ENCODE data around the gene CFI.

DNA sequence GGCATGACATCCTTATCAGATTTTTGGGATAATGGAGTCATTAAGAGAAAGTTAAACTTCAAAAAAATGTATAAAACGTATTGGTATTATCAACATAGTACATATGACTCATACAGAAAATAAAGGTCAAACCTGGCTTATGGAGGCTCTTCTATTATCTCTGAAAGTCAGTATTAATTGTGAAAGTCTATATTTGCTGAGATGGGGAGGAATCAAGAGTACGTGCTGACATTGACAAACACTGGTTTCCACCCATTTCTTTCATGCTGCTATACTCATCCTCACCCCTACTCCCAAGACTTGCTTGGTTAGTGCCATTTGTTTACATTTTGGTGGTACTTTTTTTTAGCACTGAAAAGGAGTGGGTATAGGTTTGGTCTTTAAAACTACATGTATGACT is 41.1 kb downstream of the CFI start:
- TF ChIP-seq POLR2A (IDR thresholded peaks at IDR 0.05), result no peak
- TF ChIP-seq, protein P1, sequence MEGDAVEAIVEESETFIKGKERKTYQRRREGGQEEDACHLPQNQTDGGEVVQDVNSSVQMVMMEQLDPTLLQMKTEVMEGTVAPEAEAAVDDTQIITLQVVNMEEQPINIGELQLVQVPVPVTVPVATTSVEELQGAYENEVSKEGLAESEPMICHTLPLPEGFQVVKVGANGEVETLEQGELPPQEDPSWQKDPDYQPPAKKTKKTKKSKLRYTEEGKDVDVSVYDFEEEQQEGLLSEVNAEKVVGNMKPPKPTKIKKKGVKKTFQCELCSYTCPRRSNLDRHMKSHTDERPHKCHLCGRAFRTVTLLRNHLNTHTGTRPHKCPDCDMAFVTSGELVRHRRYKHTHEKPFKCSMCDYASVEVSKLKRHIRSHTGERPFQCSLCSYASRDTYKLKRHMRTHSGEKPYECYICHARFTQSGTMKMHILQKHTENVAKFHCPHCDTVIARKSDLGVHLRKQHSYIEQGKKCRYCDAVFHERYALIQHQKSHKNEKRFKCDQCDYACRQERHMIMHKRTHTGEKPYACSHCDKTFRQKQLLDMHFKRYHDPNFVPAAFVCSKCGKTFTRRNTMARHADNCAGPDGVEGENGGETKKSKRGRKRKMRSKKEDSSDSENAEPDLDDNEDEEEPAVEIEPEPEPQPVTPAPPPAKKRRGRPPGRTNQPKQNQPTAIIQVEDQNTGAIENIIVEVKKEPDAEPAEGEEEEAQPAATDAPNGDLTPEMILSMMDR (IDR thresholded peaks at IDR 0.05), result no peak
